Astrocyte (in vitro differentiated cells and primary cell): ENCODE measurements around the gene TK1. TPM values are rescaled to one million over a fixed set of nuclear protein-coding genes. Genes with fewer than 3 reads are reported as not detected.
A peak's percentile ranks its signal among the peaks of the same experiment; 100 is the strongest.

Experiments
- DNase-seq: peaks from one replicate; pipeline ENCODE4 v3.0.0-alpha.2; 2010; ENCODE audit warnings: low read depth
- FAIRE-seq: peaks from 2 replicates; lab custom pipeline; 2011; peaks lifted over from hg19 to GRCh38; lab: Jason Lieb, UNC
- H2AFZ ChIP-seq: 2 replicates; pipeline ENCODE4 v1.6.0; 2012; ENCODE audit warnings: low read depth, low read length, inconsistent platforms
- H3K27ac ChIP-seq: 2 replicates; pipeline ENCODE4 v1.5.1; 2011; ENCODE audit warnings: low read depth, low read length, inconsistent platforms
- H3K27me3 ChIP-seq: 2 replicates; pipeline ENCODE4 v1.6.0; 2011; ENCODE audit warnings: low read length, inconsistent platforms; ENCODE audit not compliant: insufficient read depth
- H3K36me3 ChIP-seq: 2 replicates; pipeline ENCODE4 v1.5.1; 2011; ENCODE audit warnings: low read length, inconsistent platforms; ENCODE audit not compliant: insufficient read depth
- H3K4me1 ChIP-seq: 2 replicates; pipeline ENCODE4 v1.5.1; 2011; ENCODE audit warnings: low read length, inconsistent platforms; ENCODE audit not compliant: insufficient read depth
- H3K4me2 ChIP-seq: 2 replicates; pipeline ENCODE4 v1.6.0; 2012; ENCODE audit warnings: low read length, inconsistent platforms
- H3K4me3 ChIP-seq: 2 replicates; pipeline ENCODE4 v1.5.1; 2011; ENCODE audit warnings: low read depth, mild to moderate bottlenecking, low read length, inconsistent platforms; ENCODE audit not compliant: insufficient read depth
- H3K79me2 ChIP-seq: 2 replicates; pipeline ENCODE4 v1.6.0; 2012; ENCODE audit warnings: mild to moderate bottlenecking, low read length, inconsistent platforms; ENCODE audit not compliant: insufficient read depth
- H3K9ac ChIP-seq: 2 replicates; pipeline ENCODE4 v1.6.0; 2012; ENCODE audit warnings: mild to moderate bottlenecking, low read length, inconsistent platforms
- H3K9me3 ChIP-seq: 2 replicates; pipeline ENCODE4 v1.5.1; 2012; ENCODE audit warnings: low read depth, mild to moderate bottlenecking, low read length, inconsistent platforms; ENCODE audit not compliant: insufficient read depth
- H4K20me1 ChIP-seq: 2 replicates; pipeline ENCODE4 v1.6.0; 2012; ENCODE audit warnings: low read length, inconsistent platforms; ENCODE audit not compliant: insufficient read depth
- H3K27ac Mint-ChIP-seq: one replicate; pipeline ENCODE4 v1.8.0; 2021; ENCODE audit warnings: mild to moderate bottlenecking, mixed read lengths; ENCODE audit not compliant: unreplicated experiment
- H3K27me3 Mint-ChIP-seq: one replicate; pipeline ENCODE4 v1.8.0; 2021; ENCODE audit warnings: low read depth, mixed read lengths; ENCODE audit not compliant: unreplicated experiment
- H3K36me3 Mint-ChIP-seq: one replicate; pipeline ENCODE4 v1.8.0; 2021; ENCODE audit warnings: low read depth, mixed read lengths; ENCODE audit not compliant: unreplicated experiment
- H3K4me1 Mint-ChIP-seq: one replicate; pipeline ENCODE4 v1.8.0; 2021; ENCODE audit warnings: low read depth, mixed read lengths; ENCODE audit not compliant: unreplicated experiment
- H3K4me3 Mint-ChIP-seq: one replicate; pipeline ENCODE4 v1.8.0; 2021; ENCODE audit warnings: mild to moderate bottlenecking, moderate library complexity, mixed read lengths; ENCODE audit not compliant: unreplicated experiment
- H3K9me3 Mint-ChIP-seq: one replicate; pipeline ENCODE4 v1.8.0; 2021; ENCODE audit warnings: mild to moderate bottlenecking, mixed read lengths; ENCODE audit not compliant: unreplicated experiment
- CTCF ChIP-seq: IDR thresholded peaks from 2 replicates; pipeline ENCODE4 v1.5.1; 2011; ENCODE audit warnings: low read depth, mild to moderate bottlenecking, inconsistent platforms, low read length, moderate library complexity; ENCODE audit not compliant: insufficient read depth
- EZH2 ChIP-seq: IDR thresholded peaks from 2 replicates; pipeline ENCODE4 v1.6.1; 2012; ENCODE audit warnings: mild to moderate bottlenecking, low read length, inconsistent platforms; ENCODE audit not compliant: insufficient read depth
- total RNA-seq: library from RNA; stranded (reverse); gene quantifications from 2 replicates; pipeline ENCODE4 v1.2.1, GENCODE V29; 2021

Gene TK1
- total RNA-seq, 1 donor from 2014 or later: 7.5 TPM

GRCh38 chr17:78196716-78197115, 9.9 kb upstream of the TK1 start:
- H3K79me2 ChIP-seq: no peaks in the 10 kb centered on the region
- H2AFZ ChIP-seq: no peak overlapping the region
- Mint-ChIP-seq H3K4me1 (peaks cover 19% of the 10 kb centered on the region), H3K4me3 (no peak overlapping the region), H3K9me3 (no peaks in the 10 kb centered on the region), H3K27ac (peak overlapping the region; percentile 12), H3K36me3 (peaks cover 17% of the 10 kb centered on the region), H3K27me3 (no peaks in the 10 kb centered on the region)
- no peak overlapping the region for H3K27ac ChIP-seq
- H3K4me1 ChIP-seq: peaks cover 8% of the 10 kb centered on the region
- H3K9me3 ChIP-seq: no peaks in the 10 kb centered on the region
- DNase-seq: no peak
- H3K27me3 ChIP-seq: no peaks in the 10 kb centered on the region
- H3K9ac ChIP-seq: no peak overlapping the region
- FAIRE-seq: no peak
- TF ChIP-seq EZH2: no peak
- no peak for TF ChIP-seq CTCF
- no peaks in the 10 kb centered on the region for H3K36me3 ChIP-seq
- no peak overlapping the region for H3K4me2 ChIP-seq
- no peak overlapping the region for H3K4me3 ChIP-seq
- H4K20me1 ChIP-seq: no peaks in the 10 kb centered on the region

- DNase-seq (peak; percentile 2), FAIRE-seq (no peak)
- Mint-ChIP-seq H3K4me3 (peak overlapping the region; percentile 71), H3K27ac (peak overlapping the region; percentile 47), H3K27me3 (no peaks in the 10 kb centered on the region), H3K4me1 (peaks cover 2% of the 10 kb centered on the region), H3K36me3 (no peaks in the 10 kb centered on the region), H3K9me3 (no peaks in the 10 kb centered on the region)
- Histone ChIP-seq H3K4me2 (peak overlapping the region; percentile 100), H3K27me3 (no peaks in the 10 kb centered on the region), H3K9me3 (no peaks in the 10 kb centered on the region), H4K20me1 (no peaks in the 10 kb centered on the region), H3K4me3 (peak overlapping the region; percentile 83), H3K9ac (peak overlapping the region; percentile 89), H3K36me3 (peaks cover 2% of the 10 kb centered on the region), H2AFZ (peak overlapping the region; percentile 81), H3K4me1 (peaks cover 3% of the 10 kb centered on the region), H3K79me2 (peaks cover 41% of the 10 kb centered on the region), H3K27ac (peak overlapping the region; percentile 33)
- TF ChIP-seq EZH2 (no peak), CTCF (no peak)
These were observed 716 bp downstream of the TK1 start for GRCh38 chr17:78185981-78186691.

GRCh38 chr17:78184868-78185267, 2.0 kb downstream of the TK1 start:
- no peaks in the 10 kb centered on the region for H3K27me3 ChIP-seq
- H3K4me3 ChIP-seq: no peak overlapping the region
- peaks cover 35% of the 10 kb centered on the region for H3K79me2 ChIP-seq
- Mint-ChIP-seq H3K36me3 (no peaks in the 10 kb centered on the region), H3K27ac (no peak overlapping the region), H3K27me3 (no peaks in the 10 kb centered on the region), H3K4me3 (peak overlapping the region; percentile 20), H3K4me1 (peaks cover 2% of the 10 kb centered on the region), H3K9me3 (no peaks in the 10 kb centered on the region)
- H3K36me3 ChIP-seq: peaks cover 6% of the 10 kb centered on the region
- no peaks in the 10 kb centered on the region for H4K20me1 ChIP-seq
- H3K4me2 ChIP-seq: peak overlapping the region; percentile 100
- FAIRE-seq: no peak
- TF ChIP-seq EZH2: no peak
- no peak for TF ChIP-seq CTCF
- no peaks in the 10 kb centered on the region for H3K9me3 ChIP-seq
- H3K4me1 ChIP-seq: peaks cover 3% of the 10 kb centered on the region
- H3K27ac ChIP-seq: no peak overlapping the region
- no peak for DNase-seq
- H3K9ac ChIP-seq: no peak overlapping the region
- no peak overlapping the region for H2AFZ ChIP-seq
